Hepatocyte (in vitro differentiated cells): ENCODE data around the gene SLC25A28. TPM values are rescaled to one million over a fixed set of nuclear protein-coding genes. Genes with fewer than 3 reads are reported as not detected.
A peak's percentile ranks its signal among the peaks of the same experiment; 100 is the strongest.

ENCODE experiments used
- DNase-seq: peaks from one replicate; pipeline ENCODE4 v3.0.0-alpha.2; 2016; ENCODE audit warnings: low spot score
- H2AFZ ChIP-seq: fragments of 200-600 bp; sonication (generic); 2 replicates; pipeline ENCODE4 v1.6.0; 2016; ENCODE audit warnings: antibody characterized with exemption, mild to moderate bottlenecking
- H3K27ac ChIP-seq: fragments of 200-600 bp; sonication (generic); 2 replicates; pipeline ENCODE4 v1.5.1; 2016; ENCODE audit warnings: mild to moderate bottlenecking
- H3K27me3 ChIP-seq: fragments of 200-600 bp; sonication (generic); 2 replicates; pipeline ENCODE4 v1.6.1; 2016
- H3K36me3 ChIP-seq: fragments of 200-600 bp; sonication (generic); replicated peaks from 2 replicates; pipeline ENCODE4 v1.5.1; 2016; ENCODE audit warnings: low read depth; ENCODE audit not compliant: insufficient read depth
- H3K4me1 ChIP-seq: fragments of 200-600 bp; sonication (generic); 2 replicates; pipeline ENCODE4 v1.5.1; 2016; ENCODE audit warnings: mild to moderate bottlenecking, moderate library complexity; ENCODE audit not compliant: insufficient read depth
- H3K4me2 ChIP-seq: fragments of 200-600 bp; sonication (generic); 2 replicates; pipeline ENCODE4 v1.6.0; 2016
- H3K4me3 ChIP-seq: fragments of 200-600 bp; sonication (generic); 2 replicates; pipeline ENCODE4 v1.5.1; 2016; ENCODE audit warnings: mild to moderate bottlenecking
- H3K79me2 ChIP-seq: fragments of 200-600 bp; sonication (generic); 2 replicates; pipeline ENCODE4 v1.6.0; 2017; ENCODE audit warnings: mild to moderate bottlenecking
- H3K9me2 ChIP-seq: fragments of 200-600 bp; sonication (generic); replicated peaks from 2 replicates; pipeline ENCODE4 v1.6.0; 2017; ENCODE audit warnings: mild to moderate bottlenecking; ENCODE audit not compliant: insufficient read depth
- H3K9me3 ChIP-seq: fragments of 200-600 bp; sonication (generic); 2 replicates; pipeline ENCODE4 v1.5.1; 2016; ENCODE audit warnings: low read depth, mild to moderate bottlenecking
- H4K20me1 ChIP-seq: fragments of 200-600 bp; sonication (generic); 2 replicates; pipeline ENCODE4 v1.6.0; 2016; ENCODE audit warnings: mild to moderate bottlenecking; ENCODE audit not compliant: insufficient read depth, poor library complexity, severe bottlenecking
- EZH2 ChIP-seq: fragments of 200-600 bp; sonication (generic); IDR thresholded peaks from 2 replicates; pipeline ENCODE4 v1.6.1; 2016; ENCODE audit warnings: antibody characterized with exemption, mild to moderate bottlenecking, borderline replicate concordance
- EZH2phosphoT487 ChIP-seq: fragments of 200-600 bp; sonication (generic); IDR thresholded peaks from one replicate; pipeline ENCODE4 v1.6.1; 2018; ENCODE audit warnings: antibody characterized with exemption, mild to moderate bottlenecking, low read depth, moderate library complexity; ENCODE audit not compliant: unreplicated experiment, severe bottlenecking
- WGBS: methylation state at CpG from one replicate; pipeline ENCODE4 v1.1.6; 2016; ENCODE audit warnings: low lambda C conversion rate; ENCODE audit errors: missing lambda C conversion rate; 5-methylcytosine and 5-hydroxymethylcytosine counted together
- polyA plus RNA-seq: library from polyadenylated mRNA; unstranded; fragments of >200 nt; fragmentation: Nextera tagmentation; extraction: Ambion mirVana; gene quantifications from 2 replicates; pipeline ENCODE4 v1.2.1, GENCODE V29; 2016
- total RNA-seq: library from RNA; depleted of rRNA; stranded (reverse); fragments of >200 nt; gene quantifications from 2 replicates; pipeline ENCODE4 v1.2.3, GENCODE V29; 2014
- TF ChIP-seq, protein P1 (sequence below): fragments of 200-600 bp; sonication (generic); IDR thresholded peaks from 2 replicates; pipeline ENCODE4 v1.5.1; 2016; ENCODE audit warnings: antibody characterized with exemption, mild to moderate bottlenecking; ENCODE audit not compliant: poor library complexity

SLC25A28 gene
- total and polyA plus RNA-seq, 2 experiments from 2014 or later: 15.8 to 33.7 TPM

- H3K36me3 ChIP-seq: no peaks in the 10 kb centered on the region
- H2AFZ ChIP-seq: no peak overlapping the region
- DNase-seq: no peak
- H3K4me1 ChIP-seq: peaks cover 9% of the 10 kb centered on the region
- TF ChIP-seq EZH2: no peak
- TF ChIP-seq, protein P1, sequence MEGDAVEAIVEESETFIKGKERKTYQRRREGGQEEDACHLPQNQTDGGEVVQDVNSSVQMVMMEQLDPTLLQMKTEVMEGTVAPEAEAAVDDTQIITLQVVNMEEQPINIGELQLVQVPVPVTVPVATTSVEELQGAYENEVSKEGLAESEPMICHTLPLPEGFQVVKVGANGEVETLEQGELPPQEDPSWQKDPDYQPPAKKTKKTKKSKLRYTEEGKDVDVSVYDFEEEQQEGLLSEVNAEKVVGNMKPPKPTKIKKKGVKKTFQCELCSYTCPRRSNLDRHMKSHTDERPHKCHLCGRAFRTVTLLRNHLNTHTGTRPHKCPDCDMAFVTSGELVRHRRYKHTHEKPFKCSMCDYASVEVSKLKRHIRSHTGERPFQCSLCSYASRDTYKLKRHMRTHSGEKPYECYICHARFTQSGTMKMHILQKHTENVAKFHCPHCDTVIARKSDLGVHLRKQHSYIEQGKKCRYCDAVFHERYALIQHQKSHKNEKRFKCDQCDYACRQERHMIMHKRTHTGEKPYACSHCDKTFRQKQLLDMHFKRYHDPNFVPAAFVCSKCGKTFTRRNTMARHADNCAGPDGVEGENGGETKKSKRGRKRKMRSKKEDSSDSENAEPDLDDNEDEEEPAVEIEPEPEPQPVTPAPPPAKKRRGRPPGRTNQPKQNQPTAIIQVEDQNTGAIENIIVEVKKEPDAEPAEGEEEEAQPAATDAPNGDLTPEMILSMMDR: no peak
- no peak for TF ChIP-seq EZH2phosphoT487
- H3K9me2 ChIP-seq: no peaks in the 10 kb centered on the region
- H3K79me2 ChIP-seq: peaks cover 10% of the 10 kb centered on the region
- no peaks in the 10 kb centered on the region for H3K9me3 ChIP-seq
- peaks cover 4% of the 10 kb centered on the region for H3K27me3 ChIP-seq
- H3K27ac ChIP-seq: no peak overlapping the region
- no peaks in the 10 kb centered on the region for H4K20me1 ChIP-seq
- no peak overlapping the region for H3K4me3 ChIP-seq
- no peak overlapping the region for H3K4me2 ChIP-seq
These were observed 3.7 kb upstream of the SLC25A28 start for GRCh38 chr10:99623919-99624318.

- peak overlapping the region; percentile 42 for H3K4me3 ChIP-seq
- H3K9me3 ChIP-seq: no peaks in the 10 kb centered on the region
- peak overlapping the region; percentile 43 for H2AFZ ChIP-seq
- no peak for DNase-seq
- H3K27ac ChIP-seq: peak overlapping the region; percentile 98
- peaks cover 8% of the 10 kb centered on the region for H4K20me1 ChIP-seq
- TF ChIP-seq EZH2 (no peak), EZH2phosphoT487 (no peak)
- TF ChIP-seq, protein P1: no peak
- peaks cover 4% of the 10 kb centered on the region for H3K27me3 ChIP-seq
- H3K36me3 ChIP-seq: no peaks in the 10 kb centered on the region
- no peaks in the 10 kb centered on the region for H3K9me2 ChIP-seq
- peaks cover 33% of the 10 kb centered on the region for H3K79me2 ChIP-seq
- 20% methylated on average over 31 of the region's 31 CpGs for WGBS
- peak overlapping the region; percentile 85 for H3K4me2 ChIP-seq
- H3K4me1 ChIP-seq: peaks cover 25% of the 10 kb centered on the region
These were observed 1.4 kb upstream of the SLC25A28 start for GRCh38 chr10:99621454-99622251.

GRCh38 chr10:99620711-99621453, 643 bp upstream of the SLC25A28 start:
- H2AFZ ChIP-seq: peak overlapping the region; percentile 43
- no peaks in the 10 kb centered on the region for H3K9me3 ChIP-seq
- H3K4me2 ChIP-seq: peak overlapping the region; percentile 85
- peaks cover 25% of the 10 kb centered on the region for H3K4me1 ChIP-seq
- TF ChIP-seq EZH2 (no peak), EZH2phosphoT487 (no peak)
- TF ChIP-seq, protein P1: no peak
- 1% methylated on average over 48 of the region's 78 CpGs for WGBS
- H3K79me2 ChIP-seq: peaks cover 40% of the 10 kb centered on the region
- peak; percentile 96 for DNase-seq
- H4K20me1 ChIP-seq: peaks cover 8% of the 10 kb centered on the region
- H3K36me3 ChIP-seq: no peaks in the 10 kb centered on the region
- H3K4me3 ChIP-seq: peak overlapping the region; percentile 42
- peak overlapping the region; percentile 98 for H3K27ac ChIP-seq
- H3K27me3 ChIP-seq: peaks cover 4% of the 10 kb centered on the region
- H3K9me2 ChIP-seq: no peaks in the 10 kb centered on the region
